WTC11 (cell line): Measurements from ENCODE around the gene KIF13A. TPM values are rescaled to one million over a fixed set of nuclear protein-coding genes. Genes with fewer than 3 reads are reported as not detected.

Experiments
- ATAC-seq: fragments of 200-7000 bp; cut with Tn5 transposase; 2 replicates; pipeline ENCODE4 v1.10.0; 2021; ENCODE audit warnings: mild to moderate bottlenecking, moderate library complexity
- CTCF ChIA-PET: fragments of 300-600 bp; sonication (Branson Sonifier 250); formaldehyde crosslinking; loops from one replicate; lab custom pipeline; 2021; ENCODE audit warnings: antibody characterized with exemption; lab: Charles Lee
- POLR2A ChIA-PET: fragments of 350-600 bp; sonication (Branson Sonifier 250); formaldehyde crosslinking; loops from one replicate; lab custom pipeline; 2021; ENCODE audit warnings: antibody characterized with exemption; lab: Charles Lee
- DNase-seq: peaks from one replicate; pipeline ENCODE4 v3.0.0; 2021; ENCODE audit warnings: low spot score
- H3K27ac Mint-ChIP-seq: 2 replicates; pipeline ENCODE4 v1.8.0; 2021; ENCODE audit warnings: mixed read lengths
- H3K27me3 Mint-ChIP-seq: 2 replicates; pipeline ENCODE4 v1.8.0; 2021; ENCODE audit warnings: low read depth, mild to moderate bottlenecking, moderate library complexity, mixed read lengths
- H3K36me3 Mint-ChIP-seq: 2 replicates; pipeline ENCODE4 v1.8.0; 2021; ENCODE audit warnings: mixed read lengths
- H3K4me1 Mint-ChIP-seq: 2 replicates; pipeline ENCODE4 v1.8.0; 2022; ENCODE audit warnings: mixed read lengths
- H3K4me3 Mint-ChIP-seq: 2 replicates; pipeline ENCODE4 v1.8.0; 2021; ENCODE audit warnings: mild to moderate bottlenecking, moderate library complexity, mixed read lengths
- H3K9me3 Mint-ChIP-seq: 2 replicates; pipeline ENCODE4 v1.8.0; 2021; ENCODE audit warnings: mixed read lengths
- ATF1 ChIP-seq: sonication (generic); formaldehyde crosslinking; IDR thresholded peaks from 2 replicates; pipeline ENCODE4 v1.8.1; 2023; ENCODE audit warnings: mild to moderate bottlenecking, moderate library complexity, missing genetic modification reagents
- ATF3 ChIP-seq: sonication (generic); formaldehyde crosslinking; conservative IDR thresholded peaks from 2 replicates; pipeline ENCODE4 v1.8.1; 2022; ENCODE audit warnings: mild to moderate bottlenecking, missing genetic modification reagents
- ATF6 ChIP-seq: sonication (generic); formaldehyde crosslinking; IDR thresholded peaks from 2 replicates; pipeline ENCODE4 v1.8.1; 2023; ENCODE audit warnings: mild to moderate bottlenecking, missing genetic modification reagents
- CBFB ChIP-seq: sonication (generic); formaldehyde crosslinking; IDR thresholded peaks from 2 replicates; pipeline ENCODE4 v1.8.1; 2022; ENCODE audit warnings: mild to moderate bottlenecking, low read depth, missing genetic modification reagents
- CDX4 ChIP-seq: fragments of 250-450 bp; sonication (Bioruptor Pico); IDR thresholded peaks from 2 replicates; pipeline ENCODE4 v1.9.0; 2021; ENCODE audit warnings: moderate library complexity, mild to moderate bottlenecking, inconsistent platforms, borderline replicate concordance
- EMX1 ChIP-seq: fragments of 250-450 bp; sonication (Bioruptor Pico); IDR thresholded peaks from 2 replicates; pipeline ENCODE4 v1.8.0; 2021; ENCODE audit warnings: mild to moderate bottlenecking
- FOXK1 ChIP-seq: sonication (generic); formaldehyde crosslinking; IDR thresholded peaks from 2 replicates; pipeline ENCODE4 v1.8.0; 2022; ENCODE audit warnings: mild to moderate bottlenecking, moderate library complexity, missing genetic modification reagents
- FOXP1 ChIP-seq: sonication (generic); formaldehyde crosslinking; IDR thresholded peaks from 2 replicates; pipeline ENCODE4 v1.8.0; 2022; ENCODE audit warnings: missing genetic modification reagents, mild to moderate bottlenecking, moderate library complexity, borderline replicate concordance
- FOXP4 ChIP-seq: sonication (generic); formaldehyde crosslinking; IDR thresholded peaks from 2 replicates; pipeline ENCODE4 v1.8.0; 2022; ENCODE audit warnings: mild to moderate bottlenecking, missing genetic modification reagents
- GTF2I ChIP-seq: fragments of 250-450 bp; sonication (Bioruptor Pico); conservative IDR thresholded peaks from 2 replicates; pipeline ENCODE4 v1.4.0; 2021; ENCODE audit warnings: mild to moderate bottlenecking
- JAZF1 ChIP-seq: fragments of 250-450 bp; sonication (Bioruptor Pico); IDR thresholded peaks from 2 replicates; pipeline ENCODE4 v1.9.0; 2021; ENCODE audit warnings: moderate library complexity, mild to moderate bottlenecking, inconsistent platforms
- NFE2L1 ChIP-seq: sonication (generic); formaldehyde crosslinking; IDR thresholded peaks from 2 replicates; pipeline ENCODE4 v1.8.1; 2023; ENCODE audit warnings: missing genetic modification reagents
- NR3C1 ChIP-seq: sonication (generic); formaldehyde crosslinking; conservative IDR thresholded peaks from 2 replicates; pipeline ENCODE4 v1.8.1; 2023; ENCODE audit warnings: low read depth, mild to moderate bottlenecking, missing genetic modification reagents
- SOX15 ChIP-seq: fragments of 250-450 bp; sonication (Bioruptor Pico); IDR thresholded peaks from 2 replicates; pipeline ENCODE4 v1.9.0; 2021; ENCODE audit warnings: mild to moderate bottlenecking
- TEAD4 ChIP-seq: sonication (generic); formaldehyde crosslinking; IDR thresholded peaks from 2 replicates; pipeline ENCODE4 v1.8.0; 2022; ENCODE audit warnings: mild to moderate bottlenecking, missing genetic modification reagents
- ZBTB21 ChIP-seq: sonication (generic); formaldehyde crosslinking; IDR thresholded peaks from 2 replicates; pipeline ENCODE4 v1.8.1; 2023; ENCODE audit warnings: mild to moderate bottlenecking, missing genetic modification reagents, borderline replicate concordance
- ZNF121 ChIP-seq: sonication (generic); formaldehyde crosslinking; IDR thresholded peaks from 2 replicates; pipeline ENCODE4 v1.8.0; 2023; ENCODE audit warnings: missing genetic modification reagents
- ZNF232 ChIP-seq: sonication (generic); formaldehyde crosslinking; IDR thresholded peaks from 2 replicates; pipeline ENCODE4 v1.8.0; 2022; ENCODE audit warnings: mild to moderate bottlenecking, missing genetic modification reagents
- ZNF396 ChIP-seq: fragments of 250-450 bp; sonication (Bioruptor Pico); IDR thresholded peaks from 2 replicates; pipeline ENCODE4 v1.8.0; 2021; ENCODE audit warnings: mild to moderate bottlenecking, moderate library complexity, borderline replicate concordance
- total RNA-seq: library from RNA; stranded (reverse); gene quantifications from 3 replicates; pipeline ENCODE4 v1.2.3, GENCODE V29; 2021
- TF ChIP-seq, protein P1 (sequence below): sonication (generic); formaldehyde crosslinking; IDR thresholded peaks from 2 replicates; pipeline ENCODE4 v1.8.0; 2022; ENCODE audit warnings: mild to moderate bottlenecking, missing genetic modification reagents
- TF ChIP-seq, protein P2 (sequence below): sonication (generic); formaldehyde crosslinking; IDR thresholded peaks from 2 replicates; pipeline ENCODE4 v1.8.1; 2023; ENCODE audit warnings: mild to moderate bottlenecking, moderate library complexity, missing genetic modification reagents

Gene KIF13A
- total RNA-seq, 1 experiment from 2014 or later = 32.7 TPM

DNA sequence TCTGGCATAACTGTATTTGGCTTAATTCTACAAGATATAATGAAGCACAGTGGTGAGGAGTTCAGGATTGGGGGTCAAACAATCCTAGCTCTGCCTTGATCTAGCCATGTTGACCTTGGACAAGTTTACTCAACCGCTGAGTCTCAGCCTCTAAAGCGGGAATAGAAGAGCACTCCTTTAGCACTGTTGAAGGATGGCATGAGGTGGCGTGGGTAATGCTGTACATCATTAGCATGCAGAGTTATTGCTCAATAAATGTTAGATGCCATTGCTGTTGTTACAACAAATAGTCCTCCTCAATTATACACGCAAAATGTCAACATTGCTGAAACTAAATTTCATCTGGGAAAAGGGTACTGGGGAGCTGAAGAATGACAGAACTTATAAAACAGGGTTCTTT lies 78.6 kb downstream of the KIF13A start:
- peaks cover 36% of the 10 kb centered on the region for H3K4me1 Mint-ChIP-seq
- no peak overlapping the region for H3K27ac Mint-ChIP-seq
- H3K4me3 Mint-ChIP-seq = no peak overlapping the region
- no peak for TF ChIP-seq SOX15 (CRISPR knock-in tag)
- no peak for TF ChIP-seq GTF2I (CRISPR knock-in tag)
- no peak for TF ChIP-seq EMX1
- TF ChIP-seq CBFB (CRISPR knock-in tag) = no peak
- TF ChIP-seq, protein P1, sequence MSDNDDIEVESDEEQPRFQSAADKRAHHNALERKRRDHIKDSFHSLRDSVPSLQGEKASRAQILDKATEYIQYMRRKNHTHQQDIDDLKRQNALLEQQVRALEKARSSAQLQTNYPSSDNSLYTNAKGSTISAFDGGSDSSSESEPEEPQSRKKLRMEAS (CRISPR knock-in tag) = no peak
- no peak for TF ChIP-seq ZBTB21 (CRISPR knock-in tag)
- no peak for TF ChIP-seq FOXK1 (CRISPR knock-in tag)
- TF ChIP-seq FOXP1 = no peak
- no peak for TF ChIP-seq FOXP4
- TF ChIP-seq, protein P2, sequence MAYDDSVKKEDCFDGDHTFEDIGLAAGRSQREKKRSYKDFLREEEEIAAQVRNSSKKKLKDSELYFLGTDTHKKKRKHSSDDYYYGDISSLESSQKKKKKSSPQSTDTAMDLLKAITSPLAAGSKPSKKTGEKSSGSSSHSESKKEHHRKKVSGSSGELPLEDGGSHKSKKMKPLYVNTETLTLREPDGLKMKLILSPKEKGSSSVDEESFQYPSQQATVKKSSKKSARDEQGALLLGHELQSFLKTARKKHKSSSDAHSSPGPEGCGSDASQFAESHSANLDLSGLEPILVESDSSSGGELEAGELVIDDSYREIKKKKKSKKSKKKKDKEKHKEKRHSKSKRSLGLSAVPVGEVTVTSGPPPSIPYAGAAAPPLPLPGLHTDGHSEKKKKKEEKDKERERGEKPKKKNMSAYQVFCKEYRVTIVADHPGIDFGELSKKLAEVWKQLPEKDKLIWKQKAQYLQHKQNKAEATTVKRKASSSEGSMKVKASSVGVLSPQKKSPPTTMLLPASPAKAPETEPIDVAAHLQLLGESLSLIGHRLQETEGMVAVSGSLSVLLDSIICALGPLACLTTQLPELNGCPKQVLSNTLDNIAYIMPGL (CRISPR knock-in tag) = no peak
- ATAC-seq (no peak), DNase-seq (no peak)
- H3K27me3 Mint-ChIP-seq = no peaks in the 10 kb centered on the region
- H3K9me3 Mint-ChIP-seq = peaks cover 4% of the 10 kb centered on the region
- ChIA-PET CTCF (no interaction called here), POLR2A (no interaction called here)
- peaks cover 4% of the 10 kb centered on the region; the same call in 1 of the 2 replicates for H3K36me3 Mint-ChIP-seq

- CTCF ChIA-PET = no interaction called here
- 0 out of 2 replicates have a peak, but pooled peaks have one; percentile 43 for ATAC-seq
- no peak for DNase-seq
- POLR2A ChIA-PET = no interaction called here
- Mint-ChIP-seq H3K4me1 (peaks cover 38% of the 10 kb centered on the region), H3K36me3 (peaks cover 4% of the 10 kb centered on the region; the same call in 1 of the 2 replicates), H3K27ac (peak overlapping the region; percentile 59), H3K9me3 (peaks cover 4% of the 10 kb centered on the region), H3K27me3 (no peaks in the 10 kb centered on the region), H3K4me3 (no peak overlapping the region)
- TF ChIP-seq ATF1 (CRISPR knock-in tag) = no peak
- peak; percentile 91 for TF ChIP-seq NFE2L1 (CRISPR knock-in tag)
Observed at GRCh38 chr6:17907406-17908229, 79.8 kb downstream of the KIF13A start.

DNA sequence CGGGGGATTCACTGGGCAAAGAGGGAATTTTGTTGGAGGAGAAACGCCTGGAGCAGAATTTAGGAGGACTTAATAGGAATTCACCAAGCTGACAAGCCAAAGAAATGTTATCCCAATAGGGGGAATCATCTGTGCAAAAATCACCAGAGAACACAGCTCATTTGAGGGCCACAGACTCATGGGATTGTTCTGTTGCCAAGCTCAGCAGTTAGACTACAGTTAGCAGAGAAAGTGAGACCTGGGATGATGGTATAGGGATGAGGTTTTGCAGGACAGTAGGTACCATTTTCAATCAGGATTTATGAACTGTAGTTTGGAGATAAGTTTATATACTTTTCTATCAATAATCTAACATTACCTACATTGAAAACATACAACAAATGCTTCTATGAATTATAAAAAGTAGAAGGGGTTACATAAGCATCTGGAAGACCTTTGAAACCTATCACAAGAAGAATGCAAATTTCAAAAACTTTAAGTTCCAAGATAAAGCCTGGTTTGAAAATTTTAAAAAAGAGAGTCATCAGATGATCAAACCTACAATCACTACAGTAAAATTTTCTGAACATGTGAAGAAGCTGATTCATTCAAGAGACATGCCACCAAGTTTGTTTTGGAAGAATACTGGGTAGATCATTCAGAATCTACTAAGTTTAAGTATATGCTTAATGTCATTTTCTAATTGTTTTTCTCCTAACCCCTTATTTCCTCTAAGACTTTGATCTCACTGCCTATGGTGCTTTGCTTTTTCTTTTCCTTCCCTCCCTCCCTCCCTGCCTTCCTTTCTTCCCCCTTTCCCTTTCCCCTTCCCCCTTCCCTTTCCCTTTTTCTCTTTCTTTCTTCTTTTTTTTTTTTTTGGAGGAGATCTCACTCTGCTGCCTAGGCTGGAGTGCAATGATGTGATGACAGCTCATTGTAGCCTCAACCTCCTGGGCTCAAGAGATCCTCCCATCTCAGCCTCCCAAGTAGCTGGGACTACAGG lies 81.5 kb downstream of the KIF13A start:
- no peak for DNase-seq
- Mint-ChIP-seq H3K27me3 (no peaks in the 10 kb centered on the region), H3K4me3 (no peak overlapping the region), H3K4me1 (peaks cover 34% of the 10 kb centered on the region), H3K9me3 (peaks cover 4% of the 10 kb centered on the region), H3K27ac (peak overlapping the region; percentile 64; the same call in 1 of the 2 replicates), H3K36me3 (peaks cover 4% of the 10 kb centered on the region; the same call in 1 of the 2 replicates)
- ChIA-PET CTCF (no interaction called here), POLR2A (interaction anchor here (0.9 kb wide), 1 partner anchor 131 kb away, joined by 3 read pairs; no protein-coding TSS in a partner anchor)
- ATAC-seq = no peak
- TF ChIP-seq ZNF232 (CRISPR knock-in tag) = no peak
- TF ChIP-seq CDX4 (CRISPR knock-in tag) = no peak
- no peak for TF ChIP-seq ZNF396
- no peak for TF ChIP-seq NR3C1 (CRISPR knock-in tag)
- no peak for TF ChIP-seq FOXP4
- TF ChIP-seq JAZF1 (CRISPR knock-in tag) = no peak
- TF ChIP-seq ATF3 = no peak
- TF ChIP-seq TEAD4 (CRISPR knock-in tag) = no peak
- TF ChIP-seq ATF6 (CRISPR knock-in tag) = no peak
- TF ChIP-seq ZNF121 = no peak
